Spinal cord (tissue), 10 donors: ENCODE data around the gene USB1. TPM values are rescaled to one million over a fixed set of nuclear protein-coding genes. Genes with fewer than 3 reads are reported as not detected.
A peak's percentile ranks its signal among the peaks of the same experiment; 100 is the strongest.

Experiments used
- DNase-seq, 6 donors: peaks; one replicate each; pipeline versions ENCODE4 v3.0.0 to v3.0.0-alpha.2; 2013 to 2015; ENCODE audit warnings: low spot score in 6 of 6, low read depth in 4 of 6
- H3K27ac ChIP-seq: one replicate; pipeline ENCODE4 v1.5.1; 2013; ENCODE audit warnings: low read depth, low read length, control low read depth
- H3K27me3 ChIP-seq: one replicate; pipeline ENCODE4 v1.6.1; 2013; ENCODE audit warnings: low read length; ENCODE audit not compliant: control insufficient read depth, insufficient read depth
- H3K36me3 ChIP-seq: one replicate; pipeline ENCODE4 v1.6.1; 2013; ENCODE audit warnings: low read length; ENCODE audit not compliant: control insufficient read depth, insufficient read depth
- H3K4me1 ChIP-seq: one replicate; pipeline ENCODE4 v1.6.1; 2013; ENCODE audit warnings: low read length; ENCODE audit not compliant: control insufficient read depth, insufficient read depth
- H3K4me3 ChIP-seq: one replicate; pipeline ENCODE4 v1.5.1; 2013; ENCODE audit warnings: low read depth, low read length, control low read depth
- H3K9me3 ChIP-seq: one replicate; pipeline ENCODE4 v1.6.1; 2013; ENCODE audit warnings: low read length; ENCODE audit not compliant: control insufficient read depth, insufficient read depth
- WGBS: methylation state at CpG from one replicate; pipeline ENCODE4 v1.1.5; 2013; ENCODE audit warnings: missing lambda C conversion rate; ENCODE audit not compliant: insufficient coverage; 5-methylcytosine and 5-hydroxymethylcytosine counted together
- polyA plus RNA-seq, 2 donors: library from polyadenylated mRNA; unstranded; fragments of 120-200 nt; gene quantifications; one replicate each; pipeline ENCODE4 v1.2.1, GENCODE V29; 2013; ENCODE audit not compliant: insufficient read length in 2 of 2
- total RNA-seq, 2 donors: library from RNA; depleted of rRNA in 1 of 2; stranded (reverse); fragments of 120-200 nt in 1 of 2; fragments of >200 nt in 1 of 2; gene quantifications; one replicate each; pipeline versions ENCODE4 v1.2.3 to v1.2.4, GENCODE V29; 2013 to 2014
- donor health status: healthy.

The USB1 gene
- total and polyA plus RNA-seq, 4 donors: 9.6 to 51.7 (median 33.1) TPM

DNA sequence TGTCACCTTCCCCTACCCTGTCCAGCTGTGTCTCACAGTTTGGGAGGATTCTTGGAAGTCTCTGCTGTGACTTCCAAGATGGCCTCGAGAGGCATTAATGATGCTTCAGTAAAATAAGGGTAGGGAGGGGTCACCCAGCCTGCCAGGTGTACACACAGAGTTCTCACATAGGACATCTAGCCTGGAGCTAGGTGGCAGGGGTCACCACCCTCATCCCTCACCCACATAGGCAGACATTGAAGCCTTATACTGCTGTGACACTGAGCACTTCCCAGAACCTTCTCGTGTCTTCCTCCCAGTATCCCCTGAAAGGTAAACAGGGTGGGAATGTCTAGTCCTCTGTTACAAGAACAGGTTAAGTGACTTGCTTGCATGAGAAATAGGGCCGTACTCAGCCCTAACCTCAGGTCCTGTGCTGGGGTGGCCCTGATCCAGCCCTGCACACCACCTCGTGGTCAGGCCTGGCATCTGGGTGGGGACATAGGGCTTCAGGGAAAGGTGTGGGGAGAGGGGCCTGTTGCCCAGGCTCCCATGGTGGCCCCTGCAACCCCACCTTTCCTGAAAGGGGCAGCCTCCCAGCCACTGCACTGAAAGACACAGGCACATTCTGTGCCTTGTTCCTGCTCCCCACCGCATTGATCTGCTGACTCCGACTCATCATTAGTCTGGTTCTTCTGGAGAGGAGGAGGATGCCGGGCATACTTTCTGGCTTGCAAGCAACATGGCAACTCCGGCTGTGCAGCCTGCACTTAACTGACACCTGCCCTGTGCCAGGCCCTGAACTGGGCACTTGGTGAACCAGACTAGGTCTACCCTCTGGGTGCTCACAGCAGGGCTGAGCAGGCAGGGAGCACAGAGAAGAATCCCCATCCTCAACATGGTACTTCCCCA lies 20.7 kb downstream of the USB1 start:
- Histone ChIP-seq H3K27ac (peak overlapping the region; percentile 41), H3K4me1 (peaks cover 59% of the 10 kb centered on the region), H3K4me3 (no peak overlapping the region), H3K27me3 (peaks cover 3% of the 10 kb centered on the region), H3K36me3 (peaks cover 23% of the 10 kb centered on the region), H3K9me3 (no peaks in the 10 kb centered on the region)
- DNase-seq: no peak
- 74% methylated on average over 7 of the region's 8 CpGs for WGBS

GRCh38 chr16:58022601-58023371 lies 21.6 kb downstream of the USB1 start:
- Histone ChIP-seq H3K27ac (peak overlapping the region; percentile 40), H3K4me3 (no peak overlapping the region), H3K9me3 (no peaks in the 10 kb centered on the region), H3K4me1 (peaks cover 68% of the 10 kb centered on the region), H3K36me3 (peaks cover 23% of the 10 kb centered on the region), H3K27me3 (peaks cover 3% of the 10 kb centered on the region)
- peak in 3 of 6 donors; percentile 32 to 92 (median 84) for DNase-seq
- WGBS: 3% methylated on average over 11 of the region's 18 CpGs

DNA sequence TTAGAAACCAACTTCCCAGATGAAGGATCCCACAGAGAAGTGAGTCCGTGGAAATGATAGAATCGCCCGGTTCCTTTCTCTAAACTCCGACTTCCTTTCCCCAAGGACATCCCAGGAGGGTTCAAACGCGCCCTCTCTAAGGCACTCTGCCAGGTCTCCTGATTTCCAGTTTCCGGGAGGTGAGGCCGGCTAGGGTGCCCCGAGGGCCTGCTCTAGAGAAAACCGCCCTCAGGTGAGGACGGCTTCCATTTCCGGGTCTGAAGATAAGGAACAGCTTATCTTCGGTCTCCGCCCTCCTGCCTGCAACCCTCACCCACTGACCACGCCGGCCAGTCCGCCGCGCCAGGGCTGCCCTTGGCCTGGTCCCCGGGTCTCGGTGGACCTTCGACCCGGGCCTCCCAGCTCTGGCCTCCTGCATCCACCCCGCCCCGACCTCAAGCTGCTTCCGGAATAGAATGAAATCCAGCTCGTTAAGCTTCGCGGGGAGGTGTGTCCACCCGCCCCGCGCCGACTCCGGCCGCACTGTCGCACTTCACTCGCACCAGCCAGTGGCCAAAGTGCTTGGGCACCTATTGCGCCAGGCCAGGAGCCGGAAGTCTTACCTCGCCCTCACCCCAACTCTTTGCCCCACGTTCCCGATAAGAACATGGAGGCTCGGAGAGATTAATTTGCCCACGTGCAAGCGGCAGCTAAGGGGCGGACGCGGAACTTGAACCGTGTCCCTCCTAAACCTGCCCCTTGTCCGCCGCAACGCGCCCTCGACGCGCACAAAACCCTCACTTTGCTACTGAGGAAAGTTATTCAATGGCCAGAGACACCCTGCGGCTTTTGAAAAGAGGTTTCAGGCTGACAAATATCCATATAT lies 23.5 kb downstream of the USB1 start:
- no peak for DNase-seq
- Histone ChIP-seq H3K4me3 (peak overlapping the region; percentile 78), H3K27me3 (peaks cover 3% of the 10 kb centered on the region), H3K9me3 (no peaks in the 10 kb centered on the region), H3K27ac (peak overlapping the region; percentile 25), H3K4me1 (peaks cover 87% of the 10 kb centered on the region), H3K36me3 (peaks cover 21% of the 10 kb centered on the region)
- 11% methylated on average over 56 of the region's 57 CpGs for WGBS

- Histone ChIP-seq H3K9me3 (no peaks in the 10 kb centered on the region), H3K4me1 (peaks cover 88% of the 10 kb centered on the region), H3K4me3 (peak within 1 kb of the TSS; percentile 78), H3K27me3 (peaks cover 3% of the 10 kb centered on the region), H3K27ac (peak within 1 kb of the TSS; percentile 63), H3K36me3 (peaks cover 17% of the 10 kb centered on the region)
- WGBS: 0% methylated on average over 83 of the region's 90 CpGs
- DNase-seq: peak in 4 of 6 donors; percentile 38 to 92 (median 70)
These were observed 24.3 kb downstream of the USB1 start, which contains the start of gene MMP15 for GRCh38 chr16:58025351-58026138. TSS of gene MMP15 (plus strand) at chr16:58025754. CDS start at chr16:58026351, 597 bp downstream.

- DNase-seq: peak in 3 of 6 donors; percentile 45 to 83 (median 70)
- Histone ChIP-seq H3K27me3 (peaks cover 3% of the 10 kb centered on the region), H3K4me3 (peak overlapping the region; percentile 78), H3K36me3 (peaks cover 16% of the 10 kb centered on the region), H3K4me1 (peaks cover 86% of the 10 kb centered on the region), H3K9me3 (no peaks in the 10 kb centered on the region), H3K27ac (peak overlapping the region; percentile 63)
- 0% methylated on average over 65 of the region's 65 CpGs for WGBS
These were observed 25.0 kb downstream of the USB1 start for GRCh38 chr16:58026139-58026704.

DNA sequence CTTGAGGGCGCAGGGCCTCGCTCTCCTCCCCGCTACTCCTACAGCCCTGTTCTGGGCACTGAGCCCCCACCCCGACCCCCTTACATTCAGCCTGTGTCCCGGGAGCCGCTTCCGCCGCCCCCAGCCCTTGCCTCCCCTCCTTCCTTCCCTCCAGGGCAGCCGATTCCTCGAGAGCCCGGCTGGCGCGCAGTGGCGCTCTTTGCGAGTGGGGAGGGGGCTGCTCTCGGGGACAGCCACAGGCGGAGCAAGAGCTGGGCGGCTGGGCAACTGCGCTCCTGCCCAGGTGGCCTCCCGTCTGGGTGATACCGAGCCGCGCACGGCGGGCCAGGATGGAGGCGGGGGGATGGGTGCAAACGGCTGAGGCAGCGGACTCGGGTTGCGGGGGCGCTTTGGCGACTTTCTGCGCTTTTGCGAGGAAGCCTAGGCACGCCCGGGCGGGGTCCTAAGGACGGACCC lies 25.5 kb downstream of the USB1 start:
- 0% methylated on average over 38 of the region's 38 CpGs for WGBS
- Histone ChIP-seq H3K4me3 (peak overlapping the region; percentile 78), H3K27ac (peak overlapping the region; percentile 63), H3K27me3 (peaks cover 3% of the 10 kb centered on the region), H3K36me3 (peaks cover 18% of the 10 kb centered on the region), H3K4me1 (peaks cover 87% of the 10 kb centered on the region), H3K9me3 (no peaks in the 10 kb centered on the region)
- peak in 3 of 6 donors; percentile 23 to 84 (median 70) for DNase-seq

- Histone ChIP-seq H3K9me3 (no peaks in the 10 kb centered on the region), H3K4me1 (peaks cover 87% of the 10 kb centered on the region), H3K27ac (peak overlapping the region; percentile 63), H3K4me3 (peak overlapping the region; percentile 78), H3K36me3 (peaks cover 15% of the 10 kb centered on the region), H3K27me3 (peaks cover 3% of the 10 kb centered on the region)
- DNase-seq: no peak
- WGBS: 2% methylated on average over 36 of the region's 43 CpGs
These were observed 26.1 kb downstream of the USB1 start for GRCh38 chr16:58027161-58027915.

DNA sequence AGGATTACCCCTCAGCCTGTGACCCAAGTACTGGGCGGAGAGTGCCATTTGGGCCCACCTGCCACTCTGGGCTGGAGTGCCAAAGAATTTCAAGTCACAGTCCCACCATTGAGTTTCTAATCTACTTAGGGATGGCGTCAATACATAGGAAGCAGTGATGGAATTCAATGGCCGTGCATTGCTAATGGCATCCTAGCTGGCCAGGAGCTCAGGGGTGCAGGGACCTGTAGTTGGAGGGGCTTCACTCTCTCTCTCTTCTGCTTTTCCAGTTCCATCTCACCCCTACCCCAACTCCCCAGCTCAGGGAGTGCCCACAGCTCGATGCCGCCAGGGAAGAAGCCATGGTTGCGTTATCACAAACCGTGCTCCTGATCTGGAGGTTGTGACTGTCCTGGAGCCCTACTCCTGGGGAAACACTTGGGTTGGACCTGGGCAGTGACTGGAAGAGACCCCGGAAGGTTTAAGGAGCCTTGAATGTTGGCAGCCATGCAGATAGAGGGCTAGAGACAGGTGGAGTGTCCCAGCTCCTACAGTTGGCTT lies 26.8 kb downstream of the USB1 start:
- DNase-seq: no peak
- 87% methylated on average over 6 of the region's 8 CpGs for WGBS
- Histone ChIP-seq H3K27ac (peak overlapping the region; percentile 63), H3K4me1 (peaks cover 87% of the 10 kb centered on the region), H3K36me3 (peaks cover 15% of the 10 kb centered on the region), H3K27me3 (peaks cover 3% of the 10 kb centered on the region), H3K9me3 (no peaks in the 10 kb centered on the region), H3K4me3 (peak overlapping the region; percentile 78)
